K562 (cell line): ENCODE results near the gene OPN1LW. TPM values are rescaled to one million over a fixed set of nuclear protein-coding genes. Genes with fewer than 3 reads are reported as not detected.
A peak's percentile ranks its signal among the peaks of the same experiment; 100 is the strongest.

Source experiments
- ASH1L ChIP-seq: fragments of 450-650 bp; IDR thresholded peaks from 2 replicates; pipeline ENCODE4 v1.6.1; 2018; ENCODE audit warnings: borderline replicate concordance, mild to moderate bottlenecking, low read depth; ENCODE audit not compliant: partially characterized antibody
- CBFA2T2 ChIP-seq: fragments of 450-650 bp; conservative IDR thresholded peaks from 2 replicates; pipeline ENCODE4 v1.6.1; 2017; ENCODE audit warnings: mild to moderate bottlenecking
- DACH1 ChIP-seq: fragments of 450-650 bp; IDR thresholded peaks from 2 replicates; pipeline ENCODE4 v1.6.1; 2018; ENCODE audit not compliant: partially characterized antibody
- FOS ChIP-seq: IDR thresholded peaks from 3 replicates; pipeline ENCODE4 v1.6.1; 2011; ENCODE audit not compliant: insufficient read length; ENCODE audit errors: extremely low read depth
- KLF13 ChIP-seq: fragments of 450-650 bp; IDR thresholded peaks from 2 replicates; pipeline ENCODE4 v1.6.1; 2016; ENCODE audit warnings: missing genetic modification characterization, low read depth, mild to moderate bottlenecking, missing compliant biosample characterization, moderate library complexity, borderline replicate concordance
- L3MBTL2 ChIP-seq: fragments of 450-650 bp; IDR thresholded peaks from 2 replicates; pipeline ENCODE4 v1.6.1; 2016; ENCODE audit warnings: mild to moderate bottlenecking, moderate library complexity
- MBD2 ChIP-seq: sonication (generic); IDR thresholded peaks from 2 replicates; pipeline ENCODE4 v1.6.1; 2016; ENCODE audit warnings: low read depth, borderline replicate concordance
- NONO ChIP-seq, 2 experiments: fragments of 200-400 bp in 1 of 2; fragments of 450-650 bp in 1 of 2; formaldehyde crosslinking in 1 of 2; IDR thresholded peaks; 2 replicates each; pipeline ENCODE4 v1.6.1; 2017; ENCODE audit warnings: low read depth in 2 of 2, mild to moderate bottlenecking in 2 of 2, moderate library complexity in 2 of 2, low read length in 1 of 2
- RBFOX2 ChIP-seq: fragments of 200-400 bp; formaldehyde crosslinking; IDR thresholded peaks from 2 replicates; pipeline ENCODE4 v1.6.1; 2017; ENCODE audit warnings: low read depth, mild to moderate bottlenecking, low read length, moderate library complexity
- RFX1 ChIP-seq: fragments of 450-650 bp; IDR thresholded peaks from 2 replicates; pipeline ENCODE4 v1.6.1; 2016; ENCODE audit warnings: mild to moderate bottlenecking, moderate library complexity
- STAT5B ChIP-seq: fragments of 250-450 bp; sonication (Bioruptor Pico); IDR thresholded peaks from 2 replicates; pipeline ENCODE4 v1.8.0; 2021; ENCODE audit warnings: mild to moderate bottlenecking, inconsistent platforms
- ZNF23 ChIP-seq: fragments of 250-450 bp; sonication (Bioruptor Pico); IDR thresholded peaks from 2 replicates; pipeline ENCODE4 v1.4.0; 2020; ENCODE audit warnings: mild to moderate bottlenecking
- polyA plus RNA-seq, 8 experiments: library from polyadenylated mRNA; depleted of rRNA in 4 of 8; stranded (reverse) in 5 of 8; unstranded in 3 of 8; fragments of >200 nt; fragmentation: Nextera tagmentation in 2 of 8; fragmentation: Illumina TruSeq in 1 of 8; extraction: Ambion mirVana in 2 of 8; extraction: Trizol in 1 of 8; gene quantifications; 2 replicates each; pipeline versions ENCODE4 v1.2.1 to v1.2.3, GENCODE V29; 2011 to 2014; ENCODE audit warnings: inconsistent platforms in 1 of 8, missing spikeins in 1 of 8
- total RNA-seq, 7 experiments: library from RNA; depleted of rRNA in 6 of 7; stranded (reverse); fragments of >200 nt in 6 of 7; fragmentation: Illumina TruSeq in 2 of 7; extraction: Trizol in 2 of 7; gene quantifications; 2 replicates each; pipeline versions ENCODE4 v1.2.1 to v1.2.3, GENCODE V29; 2011 to 2021; ENCODE audit warnings: low replicate concordance in 1 of 7
- TF ChIP-seq, protein P1 (sequence below): fragments of 250-450 bp; sonication (Bioruptor Pico); IDR thresholded peaks from 2 replicates; pipeline ENCODE4 v1.4.0; 2020; ENCODE audit warnings: mild to moderate bottlenecking, moderate library complexity
- TF ChIP-seq, protein P2 (sequence below): fragments of 200-800 bp; sonication (Bioruptor generic); IDR thresholded peaks from 2 replicates; pipeline ENCODE4 v1.6.1; 2017; ENCODE audit warnings: missing genetic modification characterization, missing compliant biosample characterization
- TF ChIP-seq, protein P3 (sequence below): sonication (generic); formaldehyde crosslinking; IDR thresholded peaks from 2 replicates; pipeline ENCODE4 v1.8.0; 2022; ENCODE audit warnings: missing genetic modification reagents, mild to moderate bottlenecking, moderate library complexity, borderline replicate concordance
- TF ChIP-seq, protein P4 (sequence below): fragments of 250-450 bp; sonication (Bioruptor Pico); IDR thresholded peaks from 2 replicates; pipeline ENCODE4 v1.4.0; 2020; ENCODE audit warnings: mild to moderate bottlenecking, moderate library complexity, borderline replicate concordance

The OPN1LW gene
- total and polyA plus RNA-seq, 9 of the 15 experiments (the other 6 are each of a cell fraction or from before 2014, with no cell fraction given), result 0.04 TPM; not detected in 8

DNA sequence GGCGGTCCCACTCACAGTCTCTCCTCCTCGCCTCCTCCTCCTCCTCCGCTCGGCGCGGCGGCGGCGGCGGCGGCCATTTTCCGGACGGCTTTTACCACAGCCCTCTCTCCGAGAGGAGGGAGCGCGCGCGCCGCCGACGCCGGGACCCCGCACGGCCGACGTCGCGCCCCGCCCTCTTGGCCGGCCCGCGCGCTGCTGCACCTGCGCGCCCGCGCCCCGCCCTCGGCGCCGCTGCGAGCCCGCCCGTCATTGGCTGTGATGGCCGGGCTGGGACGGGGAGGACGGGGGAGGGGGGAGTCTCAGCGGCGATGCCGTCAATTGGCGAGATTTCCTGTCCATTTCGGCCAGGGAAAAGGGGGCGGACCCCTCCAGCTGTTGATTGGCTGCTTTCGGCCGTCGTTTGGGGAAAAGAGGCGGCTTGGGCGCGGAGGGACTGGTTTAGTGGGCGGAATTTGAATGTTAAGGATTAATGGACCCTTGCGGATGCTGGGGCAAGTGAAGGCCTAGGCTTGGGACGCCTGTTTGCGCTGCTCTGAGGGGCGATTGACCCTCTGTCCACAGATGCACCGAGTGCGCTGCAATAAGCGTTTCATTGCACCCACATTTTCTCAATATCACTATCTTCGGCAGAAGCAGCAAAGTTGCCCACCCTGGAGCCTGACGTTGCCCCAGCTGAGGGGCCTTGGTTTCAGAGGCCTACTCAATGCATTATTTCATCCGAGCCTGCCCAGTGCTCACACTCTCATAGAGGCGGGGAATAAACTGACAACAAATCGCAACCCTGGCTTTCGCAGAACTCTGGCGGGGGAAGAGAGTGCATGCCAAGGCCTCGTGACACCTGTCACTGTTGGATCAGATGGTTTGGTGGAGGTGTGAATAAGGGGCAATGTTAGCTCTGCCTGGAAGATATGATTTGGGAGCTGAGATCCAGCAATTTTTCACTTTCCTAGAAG lies 46.2 kb upstream of the OPN1LW start, which contains the start of gene MECP2 (continued):
- TF ChIP-seq, protein P1, sequence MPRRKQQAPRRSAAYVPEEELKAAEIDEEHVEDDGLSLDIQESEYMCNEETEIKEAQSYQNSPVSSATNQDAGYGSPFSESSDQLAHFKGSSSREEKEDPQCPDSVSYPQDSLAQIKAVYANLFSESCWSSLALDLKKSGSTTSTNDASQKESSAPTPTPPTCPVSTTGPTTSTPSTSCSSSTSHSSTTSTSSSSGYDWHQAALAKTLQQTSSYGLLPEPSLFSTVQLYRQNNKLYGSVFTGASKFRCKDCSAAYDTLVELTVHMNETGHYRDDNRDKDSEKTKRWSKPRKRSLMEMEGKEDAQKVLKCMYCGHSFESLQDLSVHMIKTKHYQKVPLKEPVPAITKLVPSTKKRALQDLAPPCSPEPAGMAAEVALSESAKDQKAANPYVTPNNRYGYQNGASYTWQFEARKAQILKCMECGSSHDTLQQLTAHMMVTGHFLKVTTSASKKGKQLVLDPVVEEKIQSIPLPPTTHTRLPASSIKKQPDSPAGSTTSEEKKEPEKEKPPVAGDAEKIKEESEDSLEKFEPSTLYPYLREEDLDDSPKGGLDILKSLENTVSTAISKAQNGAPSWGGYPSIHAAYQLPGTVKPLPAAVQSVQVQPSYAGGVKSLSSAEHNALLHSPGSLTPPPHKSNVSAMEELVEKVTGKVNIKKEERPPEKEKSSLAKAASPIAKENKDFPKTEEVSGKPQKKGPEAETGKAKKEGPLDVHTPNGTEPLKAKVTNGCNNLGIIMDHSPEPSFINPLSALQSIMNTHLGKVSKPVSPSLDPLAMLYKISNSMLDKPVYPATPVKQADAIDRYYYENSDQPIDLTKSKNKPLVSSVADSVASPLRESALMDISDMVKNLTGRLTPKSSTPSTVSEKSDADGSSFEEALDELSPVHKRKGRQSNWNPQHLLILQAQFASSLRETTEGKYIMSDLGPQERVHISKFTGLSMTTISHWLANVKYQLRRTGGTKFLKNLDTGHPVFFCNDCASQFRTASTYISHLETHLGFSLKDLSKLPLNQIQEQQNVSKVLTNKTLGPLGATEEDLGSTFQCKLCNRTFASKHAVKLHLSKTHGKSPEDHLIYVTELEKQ (CRISPR knock-in tag), result no peak
- peak; percentile 72 for TF ChIP-seq DACH1
- no peak for TF ChIP-seq STAT5B (CRISPR knock-in tag)
- peak; percentile 28; the same call in 1 of the 2 replicates for TF ChIP-seq KLF13 (tag)
- TF ChIP-seq L3MBTL2, result peak; percentile 67
- TF ChIP-seq, protein P2, sequence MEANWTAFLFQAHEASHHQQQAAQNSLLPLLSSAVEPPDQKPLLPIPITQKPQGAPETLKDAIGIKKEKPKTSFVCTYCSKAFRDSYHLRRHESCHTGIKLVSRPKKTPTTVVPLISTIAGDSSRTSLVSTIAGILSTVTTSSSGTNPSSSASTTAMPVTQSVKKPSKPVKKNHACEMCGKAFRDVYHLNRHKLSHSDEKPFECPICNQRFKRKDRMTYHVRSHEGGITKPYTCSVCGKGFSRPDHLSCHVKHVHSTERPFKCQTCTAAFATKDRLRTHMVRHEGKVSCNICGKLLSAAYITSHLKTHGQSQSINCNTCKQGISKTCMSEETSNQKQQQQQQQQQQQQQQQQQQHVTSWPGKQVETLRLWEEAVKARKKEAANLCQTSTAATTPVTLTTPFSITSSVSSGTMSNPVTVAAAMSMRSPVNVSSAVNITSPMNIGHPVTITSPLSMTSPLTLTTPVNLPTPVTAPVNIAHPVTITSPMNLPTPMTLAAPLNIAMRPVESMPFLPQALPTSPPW (CRISPR knock-in tag), result peak; percentile 92
- TF ChIP-seq, protein P3, sequence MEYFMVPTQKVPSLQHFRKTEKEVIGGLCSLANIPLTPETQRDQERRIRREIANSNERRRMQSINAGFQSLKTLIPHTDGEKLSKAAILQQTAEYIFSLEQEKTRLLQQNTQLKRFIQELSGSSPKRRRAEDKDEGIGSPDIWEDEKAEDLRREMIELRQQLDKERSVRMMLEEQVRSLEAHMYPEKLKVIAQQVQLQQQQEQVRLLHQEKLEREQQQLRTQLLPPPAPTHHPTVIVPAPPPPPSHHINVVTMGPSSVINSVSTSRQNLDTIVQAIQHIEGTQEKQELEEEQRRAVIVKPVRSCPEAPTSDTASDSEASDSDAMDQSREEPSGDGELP, result peak; percentile 88
- TF ChIP-seq ZNF23 (CRISPR knock-in tag), result no peak
- peak; percentile 67 for TF ChIP-seq RBFOX2
- peak; percentile 61; the same call in 1 of the 2 replicates for TF ChIP-seq MBD2
- TF ChIP-seq FOS, result peak; percentile 71
- TF ChIP-seq RFX1, result no peak
- TF ChIP-seq, protein P4, sequence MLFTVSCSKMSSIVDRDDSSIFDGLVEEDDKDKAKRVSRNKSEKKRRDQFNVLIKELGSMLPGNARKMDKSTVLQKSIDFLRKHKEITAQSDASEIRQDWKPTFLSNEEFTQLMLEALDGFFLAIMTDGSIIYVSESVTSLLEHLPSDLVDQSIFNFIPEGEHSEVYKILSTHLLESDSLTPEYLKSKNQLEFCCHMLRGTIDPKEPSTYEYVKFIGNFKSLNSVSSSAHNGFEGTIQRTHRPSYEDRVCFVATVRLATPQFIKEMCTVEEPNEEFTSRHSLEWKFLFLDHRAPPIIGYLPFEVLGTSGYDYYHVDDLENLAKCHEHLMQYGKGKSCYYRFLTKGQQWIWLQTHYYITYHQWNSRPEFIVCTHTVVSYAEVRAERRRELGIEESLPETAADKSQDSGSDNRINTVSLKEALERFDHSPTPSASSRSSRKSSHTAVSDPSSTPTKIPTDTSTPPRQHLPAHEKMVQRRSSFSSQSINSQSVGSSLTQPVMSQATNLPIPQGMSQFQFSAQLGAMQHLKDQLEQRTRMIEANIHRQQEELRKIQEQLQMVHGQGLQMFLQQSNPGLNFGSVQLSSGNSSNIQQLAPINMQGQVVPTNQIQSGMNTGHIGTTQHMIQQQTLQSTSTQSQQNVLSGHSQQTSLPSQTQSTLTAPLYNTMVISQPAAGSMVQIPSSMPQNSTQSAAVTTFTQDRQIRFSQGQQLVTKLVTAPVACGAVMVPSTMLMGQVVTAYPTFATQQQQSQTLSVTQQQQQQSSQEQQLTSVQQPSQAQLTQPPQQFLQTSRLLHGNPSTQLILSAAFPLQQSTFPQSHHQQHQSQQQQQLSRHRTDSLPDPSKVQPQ (CRISPR knock-in tag), result no peak
- peak in 1 of 2 experiments; percentile 32; a peak in 1 of 4 replicates for TF ChIP-seq NONO (IDR thresholded peaks at IDR 0.05; ENCODE audit: low read depth in 2 of 2, low read length in 1 of 2)
- peak; percentile 53 for TF ChIP-seq ASH1L
- no peak for TF ChIP-seq CBFA2T2
- TF ChIP-seq, all 486 proteins: peak for 44
